ENCODE data around the gene C16orf87. TPM values are rescaled to one million over a fixed set of nuclear protein-coding genes. Genes with fewer than 3 reads are reported as not detected.

C16orf87 gene
- total and polyA plus RNA-seq, 2 donors from 2014 or later = 7.2 to 11.2 TPM

DNA sequence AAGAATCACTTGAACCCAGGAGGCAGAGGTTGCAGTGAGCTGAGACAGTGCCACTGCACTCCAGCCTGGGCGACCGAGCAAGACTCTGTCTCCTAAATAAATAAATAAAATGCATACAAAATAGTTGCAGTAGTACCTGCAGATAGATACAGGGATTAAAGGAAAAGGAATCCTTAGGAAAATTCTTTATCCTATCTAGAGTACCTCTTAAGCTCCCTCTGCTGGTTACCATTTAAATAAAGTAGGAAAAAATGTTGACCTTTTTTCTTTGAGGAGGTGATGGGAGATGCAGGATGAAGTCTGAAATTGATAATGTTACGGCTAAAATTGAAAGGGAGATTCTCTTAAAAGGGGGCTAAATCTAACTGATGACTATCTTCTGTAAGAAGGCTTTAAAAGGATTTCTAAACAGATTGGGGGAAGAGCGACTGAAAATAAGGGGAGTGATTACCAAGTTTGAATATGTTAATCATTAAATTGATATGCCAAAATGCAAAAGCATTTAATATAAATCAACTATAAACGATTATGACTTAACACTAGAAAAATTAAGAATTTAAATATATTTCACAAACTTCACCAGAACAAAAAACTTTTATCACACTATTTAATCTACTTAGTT, 29.4 kb downstream of the C16orf87 start:
- DNase-seq (peak in 1 of 5 donors; percentile 22), FAIRE-seq (no peak)
- no peak overlapping the region for H3K27ac ChIP-seq (ENCODE audit: low read depth in 2 of 2, low read length in 2 of 2)
- H3K9ac ChIP-seq (ENCODE audit: low read length in 3 of 3) = no peak overlapping the region
- TF ChIP-seq, protein P1, sequence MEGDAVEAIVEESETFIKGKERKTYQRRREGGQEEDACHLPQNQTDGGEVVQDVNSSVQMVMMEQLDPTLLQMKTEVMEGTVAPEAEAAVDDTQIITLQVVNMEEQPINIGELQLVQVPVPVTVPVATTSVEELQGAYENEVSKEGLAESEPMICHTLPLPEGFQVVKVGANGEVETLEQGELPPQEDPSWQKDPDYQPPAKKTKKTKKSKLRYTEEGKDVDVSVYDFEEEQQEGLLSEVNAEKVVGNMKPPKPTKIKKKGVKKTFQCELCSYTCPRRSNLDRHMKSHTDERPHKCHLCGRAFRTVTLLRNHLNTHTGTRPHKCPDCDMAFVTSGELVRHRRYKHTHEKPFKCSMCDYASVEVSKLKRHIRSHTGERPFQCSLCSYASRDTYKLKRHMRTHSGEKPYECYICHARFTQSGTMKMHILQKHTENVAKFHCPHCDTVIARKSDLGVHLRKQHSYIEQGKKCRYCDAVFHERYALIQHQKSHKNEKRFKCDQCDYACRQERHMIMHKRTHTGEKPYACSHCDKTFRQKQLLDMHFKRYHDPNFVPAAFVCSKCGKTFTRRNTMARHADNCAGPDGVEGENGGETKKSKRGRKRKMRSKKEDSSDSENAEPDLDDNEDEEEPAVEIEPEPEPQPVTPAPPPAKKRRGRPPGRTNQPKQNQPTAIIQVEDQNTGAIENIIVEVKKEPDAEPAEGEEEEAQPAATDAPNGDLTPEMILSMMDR (IDR thresholded peaks at IDR 0.05; ENCODE audit: borderline replicate concordance, extremely low read depth, insufficient read depth) = peak; percentile 13
- H3K36me3 ChIP-seq (ENCODE audit: control insufficient read depth in 2 of 3, insufficient read depth in 3 of 3, low read length in 3 of 3) = peaks cover 0 to 6% (median 2%) of the 10 kb centered on the region in 3 donors
- H3K9me3 ChIP-seq (ENCODE audit: control insufficient read depth in 2 of 3, insufficient read depth in 1 of 3, low read length in 3 of 3) = no peaks in the 10 kb centered on the region
- no peak overlapping the region for H3K4me3 ChIP-seq (ENCODE audit: low read length in 3 of 3)
- intact Hi-C loops (cut with DNase I) = no loop called here
- H3K27me3 ChIP-seq (ENCODE audit: control insufficient read depth, insufficient read depth, low read length) = no peaks in the 10 kb centered on the region
- no peaks in the 10 kb centered on the region for H3K4me1 ChIP-seq (ENCODE audit: control insufficient read depth in 2 of 3, insufficient read depth in 2 of 3, low read depth in 1 of 3, low read length in 3 of 3)

DNA sequence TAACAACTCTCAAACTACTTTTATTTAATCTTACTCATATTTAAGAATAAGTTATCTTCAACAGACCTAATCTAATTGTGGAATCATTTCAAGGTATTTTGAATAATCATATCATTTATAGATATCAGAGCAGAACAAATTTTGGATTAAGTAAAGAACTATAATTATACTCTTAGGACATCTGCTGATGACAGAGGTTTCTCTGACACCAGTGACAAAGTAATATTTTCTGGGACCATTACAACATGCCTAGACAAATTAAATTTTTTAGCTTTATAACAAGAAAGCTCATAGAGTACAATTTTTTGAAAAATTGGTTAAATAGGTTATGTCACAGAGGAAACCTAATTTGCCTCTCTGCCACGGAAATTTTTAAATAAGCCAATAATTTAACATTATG, 30.5 kb downstream of the C16orf87 start:
- Histone ChIP-seq H3K4me1 (ENCODE audit: control insufficient read depth in 2 of 3, insufficient read depth in 2 of 3, low read depth in 1 of 3, low read length in 3 of 3) (no peaks in the 10 kb centered on the region), H3K27me3 (ENCODE audit: control insufficient read depth, insufficient read depth, low read length) (no peaks in the 10 kb centered on the region), H3K4me3 (ENCODE audit: low read length in 3 of 3) (no peak overlapping the region), H3K36me3 (ENCODE audit: control insufficient read depth in 2 of 3, insufficient read depth in 3 of 3, low read length in 3 of 3) (peaks cover 0 to 6% (median 2%) of the 10 kb centered on the region in 3 donors), H3K27ac (ENCODE audit: low read depth in 2 of 2, low read length in 2 of 2) (no peak overlapping the region), H3K9me3 (ENCODE audit: control insufficient read depth in 2 of 3, insufficient read depth in 1 of 3, low read length in 3 of 3) (no peaks in the 10 kb centered on the region), H3K9ac (ENCODE audit: low read length in 3 of 3) (no peak overlapping the region)
- FAIRE-seq = no peak
- no peak for DNase-seq
- intact Hi-C loops (cut with DNase I) = no loop called here
- TF ChIP-seq, protein P1 (IDR thresholded peaks at IDR 0.05; ENCODE audit: borderline replicate concordance, extremely low read depth, insufficient read depth) = no peak

DNA sequence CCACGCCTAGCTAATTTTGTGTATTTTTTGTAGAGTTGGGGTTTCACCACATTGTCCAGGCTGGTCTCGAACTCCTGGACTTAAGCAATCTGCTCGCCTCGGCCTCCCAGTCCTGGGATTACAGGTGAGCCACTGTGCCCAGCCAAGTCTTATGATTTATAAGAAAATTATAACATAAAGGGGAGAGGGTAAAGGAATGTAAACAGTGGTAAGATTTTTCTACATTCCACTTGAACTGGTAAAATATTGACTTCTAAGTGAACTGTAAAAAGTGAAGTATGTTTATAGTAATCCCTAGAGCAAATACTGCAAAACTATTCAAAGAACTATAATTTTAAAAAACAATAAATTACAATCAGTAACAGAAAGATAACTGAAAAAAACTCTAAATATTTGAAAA, 33.5 kb downstream of the C16orf87 start:
- intact Hi-C loops (cut with DNase I) = no loop called here
- H3K9ac ChIP-seq (ENCODE audit: low read length in 3 of 3) = no peak overlapping the region

More for the DNA sequence above, 33.5 kb downstream of the C16orf87 start:
- peak; percentile 47 for FAIRE-seq
- H3K27ac ChIP-seq (ENCODE audit: low read depth in 2 of 2, low read length in 2 of 2) = no peak overlapping the region
- no peaks in the 10 kb centered on the region for H3K4me1 ChIP-seq (ENCODE audit: control insufficient read depth in 2 of 3, insufficient read depth in 2 of 3, low read depth in 1 of 3, low read length in 3 of 3)
- H3K9me3 ChIP-seq (ENCODE audit: control insufficient read depth in 2 of 3, insufficient read depth in 1 of 3, low read length in 3 of 3) = peaks cover 0 to 2% (median 0%) of the 10 kb centered on the region in 3 donors
- H3K4me3 ChIP-seq (ENCODE audit: low read length in 3 of 3) = no peak overlapping the region
- TF ChIP-seq, protein P1 (IDR thresholded peaks at IDR 0.05; ENCODE audit: borderline replicate concordance, extremely low read depth, insufficient read depth) = no peak
- peaks cover 0 to 2% (median 0%) of the 10 kb centered on the region in 3 donors for H3K36me3 ChIP-seq (ENCODE audit: control insufficient read depth in 2 of 3, insufficient read depth in 3 of 3, low read length in 3 of 3)
- no peak for DNase-seq
- H3K27me3 ChIP-seq (ENCODE audit: control insufficient read depth, insufficient read depth, low read length) = no peaks in the 10 kb centered on the region
